Mesendoderm (in vitro differentiated cells): ENCODE results near the gene DHRS4.
"Not testable (repeated sequence)": the region's sequence is repeated elsewhere in the genome, so short reads cannot be mapped to it uniquely, and the experiment has no call there.

ENCODE experiments used
- DNase-seq: peaks from one replicate; pipeline ENCODE4 v3.0.0; 2013
- H2AK5ac ChIP-seq: 2 replicates; pipeline ENCODE4 v1.6.1; 2013; ENCODE audit warnings: low read length, inconsistent platforms
- H2BK120ac ChIP-seq: 2 replicates; pipeline ENCODE4 v1.6.1; 2013; ENCODE audit warnings: low read depth, mild to moderate bottlenecking, low read length, moderate library complexity, mixed read lengths
- H2BK15ac ChIP-seq: replicated peaks from 2 replicates; pipeline ENCODE4 v1.6.1; 2013; ENCODE audit warnings: low read depth, mild to moderate bottlenecking, moderate library complexity
- H2BK5ac ChIP-seq: 2 replicates; pipeline ENCODE4 v1.6.1; 2013; ENCODE audit warnings: low read length, inconsistent platforms
- H3K18ac ChIP-seq: 2 replicates; pipeline ENCODE4 v1.6.1; 2013; ENCODE audit warnings: mild to moderate bottlenecking, low read length, mixed read lengths
- H3K23ac ChIP-seq: one replicate; pipeline ENCODE4 v1.6.1; 2013; ENCODE audit warnings: low read length
- H3K27ac ChIP-seq: 2 replicates; pipeline ENCODE4 v1.5.1; 2013; ENCODE audit warnings: low read depth, mild to moderate bottlenecking, inconsistent platforms, low read length, moderate library complexity
- H3K27me3 ChIP-seq: 2 replicates; pipeline ENCODE4 v1.6.1; 2013; ENCODE audit warnings: low read length, control low read depth, mild to moderate bottlenecking, inconsistent platforms; ENCODE audit not compliant: insufficient read depth, poor library complexity
- H3K36me3 ChIP-seq: 2 replicates; pipeline ENCODE4 v1.6.1; 2013; ENCODE audit warnings: low read length, inconsistent platforms; ENCODE audit not compliant: control insufficient read depth, insufficient read depth
- H3K4ac ChIP-seq: one replicate; pipeline ENCODE4 v1.6.1; 2013; ENCODE audit warnings: low read depth, mild to moderate bottlenecking, low read length, moderate library complexity
- H3K4me1 ChIP-seq: 2 replicates; pipeline ENCODE4 v1.6.1; 2013; ENCODE audit warnings: low read depth, low read length, inconsistent platforms; ENCODE audit not compliant: control insufficient read depth
- H3K4me2 ChIP-seq: 2 replicates; pipeline ENCODE4 v1.6.1; 2013; ENCODE audit warnings: low read length
- H3K4me3 ChIP-seq: 2 replicates; pipeline ENCODE4 v1.5.1; 2013; ENCODE audit warnings: mild to moderate bottlenecking, low read length
- H3K56ac ChIP-seq: one replicate; pipeline ENCODE4 v1.6.1; 2013; ENCODE audit warnings: low read length
- H3K79me1 ChIP-seq: 2 replicates; pipeline ENCODE4 v1.6.1; 2013; ENCODE audit warnings: low read length, inconsistent platforms
- H3K79me2 ChIP-seq: 2 replicates; pipeline ENCODE4 v1.6.1; 2013; ENCODE audit warnings: mild to moderate bottlenecking, low read length; ENCODE audit not compliant: control insufficient read depth, insufficient read depth
- H3K9ac ChIP-seq: 2 replicates; pipeline ENCODE4 v1.6.1; 2013; ENCODE audit warnings: low read length, inconsistent platforms
- H4K5ac ChIP-seq: one replicate; pipeline ENCODE4 v1.6.1; 2013; ENCODE audit warnings: low read length
- H4K8ac ChIP-seq: one replicate; pipeline ENCODE4 v1.6.1; 2013; ENCODE audit warnings: low read depth, mild to moderate bottlenecking, control low read depth, low read length, moderate library complexity
- WGBS: extraction: QIAGEN DNeasy Blood & Tissue Kit; methylation state at CpG from one replicate; pipeline ENCODE4 v1.1.7; 2013; ENCODE audit warnings: low lambda C conversion rate, missing lambda C conversion rate; ENCODE audit not compliant: insufficient coverage; ENCODE audit errors: extremely low coverage; 5-methylcytosine and 5-hydroxymethylcytosine counted together

The DHRS4 gene

DNA sequence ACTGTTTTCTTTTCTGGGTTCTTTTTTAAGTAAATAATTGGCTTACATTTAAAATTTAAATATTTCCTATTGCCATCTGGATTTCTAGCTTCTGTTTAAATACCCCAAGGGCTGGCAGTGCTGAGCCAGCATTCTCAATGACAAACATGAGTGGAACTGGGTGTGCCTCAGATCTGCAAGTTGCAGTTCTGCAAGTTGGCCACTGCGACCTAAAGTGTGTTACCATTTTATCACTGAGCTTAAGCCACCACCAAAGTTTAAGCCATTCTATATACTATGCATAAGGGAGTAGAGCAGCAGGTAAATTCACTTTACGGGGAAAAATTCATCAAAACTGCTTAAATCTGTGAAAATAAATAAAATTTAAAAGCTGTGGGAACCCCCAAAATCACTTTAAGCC is 23.6 kb downstream of the DHRS4 start:
- H3K18ac ChIP-seq, H2AK5ac ChIP-seq, H3K79me2 ChIP-seq, H3K4me1 ChIP-seq, H4K8ac ChIP-seq, H3K36me3 ChIP-seq, H3K56ac ChIP-seq, H3K27ac ChIP-seq, H3K9ac ChIP-seq, H3K4me2 ChIP-seq, H3K4ac ChIP-seq, H3K23ac ChIP-seq, H3K4me3 ChIP-seq, H2BK120ac ChIP-seq, H3K27me3 ChIP-seq, H2BK15ac ChIP-seq, H2BK5ac ChIP-seq, H4K5ac ChIP-seq, H3K79me1 ChIP-seq: not testable (repeated sequence)
- no CpG with 5 or more reads among the region's 2 CpGs for WGBS
- DNase-seq: peak; percentile 7

DNA sequence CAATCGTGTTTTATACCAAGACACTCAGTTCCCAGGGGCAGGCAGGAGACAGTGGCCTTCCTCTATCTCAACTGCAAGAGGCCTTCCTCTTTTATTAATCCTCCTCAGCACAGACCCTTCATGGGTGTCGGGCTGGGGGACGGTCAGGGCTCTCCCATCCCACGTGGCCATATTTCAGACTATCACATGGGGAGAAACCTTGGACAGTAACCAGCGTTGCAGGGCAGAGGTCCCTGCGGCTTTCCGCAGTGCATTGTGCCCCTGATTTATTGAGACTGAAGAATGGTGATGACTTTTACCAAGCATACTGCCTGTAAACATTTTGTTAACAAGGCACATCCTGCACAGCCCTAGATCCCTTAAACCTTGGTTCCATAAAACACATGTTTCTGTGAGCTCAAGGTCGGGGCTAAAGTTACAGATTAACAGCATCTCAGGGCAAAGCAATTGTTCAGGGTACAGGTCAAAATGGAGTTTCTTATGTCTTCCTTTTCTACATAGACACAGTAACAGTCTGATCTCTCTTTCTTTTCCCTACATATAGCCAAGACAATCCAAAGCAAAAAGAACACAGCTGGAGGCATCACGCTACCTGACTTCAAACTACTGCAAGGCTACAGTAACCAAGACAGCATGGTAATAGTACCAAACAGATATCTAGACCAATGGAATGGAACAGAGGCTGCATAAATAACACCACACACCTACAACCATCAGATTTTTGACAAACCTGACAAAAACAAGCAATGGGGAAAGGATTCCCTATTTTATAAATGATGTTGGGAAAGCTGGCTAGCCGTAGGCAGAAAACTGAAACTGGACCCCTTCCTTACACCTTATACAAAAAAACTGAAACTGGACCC is 28.6 kb downstream of the DHRS4 start:
- not testable (repeated sequence) for DNase-seq, H3K79me1 ChIP-seq, H3K27ac ChIP-seq, H4K5ac ChIP-seq, H3K56ac ChIP-seq, H4K8ac ChIP-seq, H3K27me3 ChIP-seq, H3K4ac ChIP-seq, H3K4me1 ChIP-seq, H2BK15ac ChIP-seq, H2BK5ac ChIP-seq, H2AK5ac ChIP-seq, H3K36me3 ChIP-seq, H3K4me3 ChIP-seq, H3K4me2 ChIP-seq, H3K79me2 ChIP-seq, H3K18ac ChIP-seq, H3K9ac ChIP-seq, H2BK120ac ChIP-seq, H3K23ac ChIP-seq
- no CpG with 5 or more reads among the region's 10 CpGs for WGBS

DNA sequence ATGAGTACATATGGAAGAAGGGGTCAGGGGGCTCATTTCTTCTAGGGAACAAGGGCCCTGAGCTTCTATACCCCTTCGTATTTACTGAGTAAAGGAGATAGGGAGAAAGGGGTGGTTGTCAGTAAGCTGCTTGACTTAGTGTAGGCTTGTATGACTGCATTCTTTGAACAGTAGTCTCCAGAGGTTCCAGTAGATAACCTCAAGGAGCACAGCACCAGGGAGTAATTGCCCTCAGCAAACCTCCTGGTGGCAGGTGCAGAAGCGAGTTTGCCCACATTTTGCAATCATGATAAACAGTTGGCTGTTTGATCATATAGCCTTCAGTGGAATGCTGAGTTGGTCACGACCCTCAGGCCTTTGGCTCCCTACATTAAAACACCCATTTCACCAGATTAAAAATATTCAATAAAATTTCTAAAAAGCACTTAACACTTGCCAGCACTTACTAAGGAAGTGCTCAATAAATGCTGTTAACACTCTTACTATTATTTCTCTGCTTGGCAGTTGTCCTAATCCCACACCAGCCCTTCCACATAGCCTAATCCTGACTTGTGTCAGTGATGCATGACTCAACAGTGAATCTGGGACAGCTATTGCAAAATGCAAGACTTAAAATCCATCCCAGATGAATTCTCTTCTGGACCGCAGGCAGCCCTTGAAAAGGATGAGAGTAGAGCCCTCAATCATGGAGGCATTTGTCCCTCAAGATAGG is 31.5 kb downstream of the DHRS4 start:
- no peak overlapping the region for H3K27ac ChIP-seq
- H3K36me3 ChIP-seq: no peaks in the 10 kb centered on the region
- no peak overlapping the region for H3K4me3 ChIP-seq
- H3K18ac ChIP-seq: no peak overlapping the region
- no peak overlapping the region for H3K9ac ChIP-seq
- H3K79me2 ChIP-seq: no peaks in the 10 kb centered on the region
- no peak overlapping the region for H3K56ac ChIP-seq
- H3K27me3 ChIP-seq: no peaks in the 10 kb centered on the region
- no CpG with 5 or more reads among the region's 4 CpGs for WGBS
- H4K5ac ChIP-seq: no peak overlapping the region
- H3K79me1 ChIP-seq: no peaks in the 10 kb centered on the region
- no peaks in the 10 kb centered on the region for H3K4me1 ChIP-seq
- no peak for DNase-seq
- no peak overlapping the region for H3K23ac ChIP-seq
- no peak overlapping the region for H4K8ac ChIP-seq
- no peak overlapping the region for H3K4me2 ChIP-seq
- H3K4ac ChIP-seq: no peak overlapping the region
- H2BK15ac ChIP-seq: no peak overlapping the region
- H2BK120ac ChIP-seq: no peak overlapping the region
- no peak overlapping the region for H2AK5ac ChIP-seq
- no peak overlapping the region for H2BK5ac ChIP-seq

DNA sequence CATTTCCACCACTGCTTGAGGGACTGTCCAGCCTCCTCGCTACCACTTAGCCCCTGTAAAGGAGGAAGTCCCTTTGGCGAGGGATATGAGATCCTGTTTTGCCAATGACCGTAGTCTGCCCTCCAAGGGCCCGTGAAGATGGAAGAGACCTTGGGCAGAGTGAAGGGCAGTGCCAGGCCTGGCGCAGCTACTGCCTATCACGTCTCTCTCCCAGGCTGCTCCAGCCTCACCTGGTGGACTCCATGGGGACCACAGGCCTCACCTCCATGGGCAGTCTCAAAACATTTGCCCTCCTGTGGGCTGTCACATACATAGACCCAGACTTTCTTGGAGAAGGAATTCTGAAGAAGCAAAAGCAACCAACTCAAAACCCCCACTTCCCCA is 34.6 kb downstream of the DHRS4 start:
- H3K79me1 ChIP-seq, H3K79me2 ChIP-seq, DNase-seq, H3K4ac ChIP-seq, H3K4me2 ChIP-seq, H2BK120ac ChIP-seq, H2BK15ac ChIP-seq, H3K36me3 ChIP-seq, H3K18ac ChIP-seq, H4K8ac ChIP-seq, H3K4me1 ChIP-seq, H2BK5ac ChIP-seq, H3K27ac ChIP-seq, H3K56ac ChIP-seq, H4K5ac ChIP-seq, H3K4me3 ChIP-seq, H3K27me3 ChIP-seq, H2AK5ac ChIP-seq, H3K9ac ChIP-seq, H3K23ac ChIP-seq: not testable (repeated sequence)
- WGBS: no CpG with 5 or more reads among the region's 6 CpGs

DNA sequence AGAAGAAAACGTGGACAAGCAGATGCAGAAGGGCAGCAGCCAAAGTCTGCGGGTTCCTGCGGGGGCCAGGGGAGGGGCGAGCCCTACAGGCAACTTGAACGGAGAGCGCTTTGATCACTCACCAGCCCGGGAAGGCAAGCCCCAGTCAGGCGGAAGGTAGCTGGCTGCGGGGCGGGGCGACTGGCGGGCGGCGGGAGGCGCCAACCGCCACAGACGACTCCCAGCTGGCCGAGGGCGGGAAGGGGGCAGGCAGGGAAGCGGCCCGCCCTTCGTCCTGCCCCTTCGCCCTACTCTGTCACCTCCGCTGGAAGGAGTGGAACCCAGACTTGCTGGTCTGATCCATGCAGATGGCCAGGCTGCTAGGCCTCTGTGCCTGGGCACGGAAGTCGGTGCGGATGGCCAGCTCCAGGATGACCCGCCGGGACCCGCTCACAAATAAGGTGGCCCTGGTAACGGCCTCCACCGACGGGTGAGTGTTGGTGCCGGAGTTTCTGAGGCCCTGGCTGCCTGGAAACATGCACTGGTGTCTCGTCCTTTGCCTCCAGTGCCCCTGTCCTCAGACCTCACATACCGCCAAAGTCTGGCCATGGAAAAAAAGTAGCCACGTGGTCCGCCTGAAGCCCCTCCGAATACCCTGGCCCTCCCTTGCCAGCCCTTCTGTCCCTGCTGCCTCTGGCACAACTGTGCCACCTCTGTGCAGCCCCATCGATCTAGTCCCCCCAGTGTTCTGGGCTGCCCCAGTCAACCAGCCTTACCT is 35.2 kb downstream of the DHRS4 start, which contains the start of gene DHRS4L2:
Gene DHRS4L2 (plus strand): TSS at position 323 of the 757 bp plus-strand sequence. CDS start 19 bp downstream, at position 342.
- H2BK5ac ChIP-seq, H3K4me1 ChIP-seq, H4K8ac ChIP-seq, H3K23ac ChIP-seq, H2BK120ac ChIP-seq, H3K18ac ChIP-seq, H3K4me3 ChIP-seq, H3K79me2 ChIP-seq, H4K5ac ChIP-seq, H2AK5ac ChIP-seq, H3K4ac ChIP-seq, H3K79me1 ChIP-seq, H3K27ac ChIP-seq, H2BK15ac ChIP-seq, H3K36me3 ChIP-seq, H3K4me2 ChIP-seq, H3K27me3 ChIP-seq: not testable (repeated sequence)
- Histone ChIP-seq H3K56ac (peak within 1 kb of the TSS; percentile 42), H3K9ac (peak within 1 kb of the TSS; percentile 46)
- WGBS: no CpG with 5 or more reads among the region's 40 CpGs
- peak; percentile 89 for DNase-seq
